ENCODE results near the gene PPP3CA.
"Not testable (repeated sequence)": the region's sequence is repeated elsewhere in the genome, so short reads cannot be mapped to it uniquely, and the experiment has no call there.

PPP3CA gene

DNA sequence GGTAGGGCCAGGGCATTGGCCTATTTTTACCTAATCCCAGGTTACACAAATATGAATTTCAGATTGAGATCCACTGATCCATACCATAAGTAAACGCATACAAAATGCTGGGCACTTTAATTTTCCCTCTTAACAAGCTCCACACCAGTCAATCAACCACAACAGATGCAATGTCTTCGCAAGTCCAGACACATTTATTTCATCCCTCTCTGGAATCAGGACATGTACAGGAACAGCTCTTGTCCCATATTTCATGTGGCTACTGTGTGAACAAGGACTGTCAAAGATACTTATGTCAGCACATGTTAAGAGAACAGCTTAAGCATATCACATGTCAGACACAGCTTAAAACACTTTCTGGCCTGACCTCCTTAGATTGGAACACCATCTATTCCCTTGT is 145.9 kb downstream of the PPP3CA start:
- no peak for DNase-seq

DNA sequence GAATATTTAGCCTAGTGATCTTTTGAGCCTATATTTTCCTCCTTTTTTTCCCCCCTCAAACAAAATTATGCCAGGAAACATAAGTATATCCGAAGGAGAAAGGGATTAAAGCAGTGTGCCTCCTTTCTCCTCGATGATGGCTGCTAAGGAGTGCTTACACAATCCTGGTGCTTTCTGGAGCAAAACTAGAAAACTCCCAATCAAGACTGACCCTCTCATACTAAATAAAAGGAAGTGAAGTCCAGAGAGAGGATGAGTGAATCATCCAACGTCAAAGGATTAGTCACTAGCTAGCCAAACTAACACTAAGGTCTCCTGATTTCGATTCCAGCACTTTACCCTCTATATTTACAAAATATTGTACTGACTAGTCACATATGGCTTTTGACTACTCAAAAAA is 146.8 kb downstream of the PPP3CA start:
- peak; percentile 84 for DNase-seq

DNA sequence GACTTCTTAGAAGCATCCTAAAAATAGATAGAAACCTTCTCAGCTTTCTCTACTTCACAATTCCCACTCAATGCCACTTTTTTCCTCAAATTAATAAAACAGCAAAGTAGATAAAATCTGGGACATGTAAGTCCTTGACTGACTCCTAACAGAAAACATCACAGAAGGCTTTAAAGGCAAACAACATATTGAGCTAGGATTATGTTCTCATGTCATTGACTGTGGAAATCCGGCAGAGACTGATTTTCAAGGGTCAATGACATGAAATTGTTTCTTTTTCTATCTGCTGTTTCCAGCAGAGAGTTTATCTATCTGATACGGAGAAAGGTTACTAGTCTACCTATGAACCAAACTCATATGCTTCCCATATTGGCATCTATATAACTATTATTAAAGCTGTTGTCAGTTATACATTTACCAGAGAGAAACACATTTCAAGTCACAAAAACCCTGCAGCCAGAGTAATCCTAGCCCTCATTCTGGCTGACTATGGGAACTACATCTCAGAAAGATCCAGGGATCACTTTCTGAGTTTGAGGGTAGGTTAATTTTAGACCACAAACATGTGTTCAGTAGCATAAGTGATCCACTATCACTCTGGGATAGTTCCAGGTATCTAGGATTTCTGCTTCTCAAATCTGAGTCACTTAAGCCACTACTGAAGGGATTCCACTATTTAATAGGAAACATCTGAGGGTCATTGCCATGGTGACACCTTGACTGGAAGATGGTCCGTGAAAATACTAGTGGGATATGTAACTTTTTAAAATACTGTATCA is 147.6 kb downstream of the PPP3CA start:
- DNase-seq = peak; percentile 74

DNA sequence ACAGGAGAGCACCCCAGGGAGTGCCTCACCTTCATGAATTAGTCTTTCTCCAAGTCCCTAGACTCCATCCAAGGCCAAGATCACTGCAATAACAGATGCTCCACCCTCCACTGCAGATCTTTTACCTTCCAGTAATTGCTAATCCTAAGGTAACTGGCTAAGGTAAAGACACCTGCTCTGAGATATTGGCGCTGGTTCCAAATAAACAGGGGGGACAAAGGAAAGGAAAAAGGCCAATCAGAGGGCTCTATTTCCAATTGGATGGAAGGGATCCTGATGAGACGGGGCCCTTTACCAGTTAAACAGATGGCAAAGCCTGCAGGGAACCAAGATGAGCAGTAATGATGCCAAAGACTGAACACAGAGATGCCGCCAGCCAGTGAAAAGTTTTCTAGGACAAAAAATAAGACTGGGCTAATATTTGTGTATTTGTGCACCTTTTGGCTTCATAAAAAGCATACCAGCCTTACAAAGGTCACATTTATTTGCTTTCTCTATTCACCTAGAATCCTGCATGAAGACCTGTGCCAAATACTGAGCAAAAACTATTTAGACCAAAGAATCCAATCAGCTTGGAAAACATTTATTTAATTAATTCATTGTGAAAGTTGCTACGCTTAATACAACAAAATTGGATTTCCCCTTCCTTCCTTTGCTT is 148.5 kb downstream of the PPP3CA start:
- no peak for DNase-seq

DNA sequence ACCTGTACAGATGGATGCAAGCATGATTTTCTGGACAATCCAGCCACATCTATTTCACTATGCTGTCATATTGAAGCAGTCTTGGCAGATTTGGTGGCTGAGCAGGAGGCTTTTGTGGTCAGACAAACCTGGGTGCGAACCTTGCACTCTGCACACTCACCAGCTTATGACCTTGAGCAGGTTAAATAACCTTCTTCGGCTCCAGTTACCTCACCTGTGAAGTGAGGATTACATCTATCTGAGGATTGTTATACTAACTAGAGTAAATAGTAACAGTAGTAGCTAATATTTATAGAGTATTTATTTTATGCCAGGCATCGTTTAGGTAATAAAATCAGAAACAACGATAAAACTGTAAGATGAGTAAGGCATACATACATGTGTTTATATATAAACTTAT is 150.0 kb downstream of the PPP3CA start:
- no peak for DNase-seq

DNA sequence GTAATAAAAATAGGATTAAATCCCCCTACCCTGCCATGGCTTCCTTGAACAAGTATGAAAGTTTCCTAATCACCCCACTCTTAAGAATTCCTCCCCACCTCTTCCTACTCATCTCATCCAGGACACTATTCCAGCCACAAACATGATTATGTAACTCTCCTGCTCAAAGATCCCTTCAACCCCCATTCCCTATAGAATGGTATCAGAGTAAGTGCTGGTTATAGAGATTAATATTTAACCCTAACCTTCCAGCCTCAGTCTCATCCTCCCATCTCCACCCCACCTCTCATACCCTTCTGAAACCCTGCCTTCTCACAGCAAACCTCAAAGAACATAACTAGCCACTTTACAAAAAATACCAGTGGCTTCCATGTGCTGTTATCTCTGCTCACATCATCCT is 155.1 kb downstream of the PPP3CA start:
- no peak for DNase-seq

DNA sequence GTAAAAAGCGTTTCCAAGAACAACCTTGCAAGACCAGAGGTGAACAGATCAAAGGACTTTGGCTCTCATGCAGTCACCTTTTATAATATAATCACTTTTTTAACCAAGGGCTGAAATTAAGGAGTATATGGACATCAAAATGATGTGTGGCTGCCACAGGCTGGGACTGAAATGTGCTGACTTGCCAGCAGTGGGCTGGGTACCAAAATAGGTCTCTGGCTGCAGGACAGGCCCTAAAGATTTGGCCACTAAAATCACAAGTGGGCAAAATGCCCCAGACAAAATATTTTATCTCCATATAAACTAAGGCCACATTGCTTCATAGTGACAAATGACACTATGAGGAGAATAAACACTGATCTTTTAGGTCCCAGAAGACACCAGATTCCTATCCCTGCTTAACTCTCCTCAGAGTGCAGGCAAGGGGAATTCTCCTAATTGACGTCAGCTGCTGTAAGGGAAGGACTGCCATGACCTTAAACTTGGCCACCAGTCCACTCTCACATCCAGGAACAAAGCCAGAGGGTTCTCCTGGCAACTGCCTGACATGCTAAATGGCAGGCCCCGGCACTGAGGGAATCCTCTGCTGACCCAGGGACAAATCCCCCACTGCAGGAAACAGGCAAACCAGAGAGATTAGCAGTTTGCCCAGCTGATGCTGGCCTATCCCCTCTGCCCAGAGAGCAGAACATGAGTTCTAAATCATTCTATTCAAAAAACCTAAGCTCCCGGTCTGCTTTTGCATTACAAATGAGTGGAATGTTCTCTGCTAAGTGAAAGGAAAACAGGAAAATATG is 155.8 kb downstream of the PPP3CA start:
- peak; percentile 70 for DNase-seq

DNA sequence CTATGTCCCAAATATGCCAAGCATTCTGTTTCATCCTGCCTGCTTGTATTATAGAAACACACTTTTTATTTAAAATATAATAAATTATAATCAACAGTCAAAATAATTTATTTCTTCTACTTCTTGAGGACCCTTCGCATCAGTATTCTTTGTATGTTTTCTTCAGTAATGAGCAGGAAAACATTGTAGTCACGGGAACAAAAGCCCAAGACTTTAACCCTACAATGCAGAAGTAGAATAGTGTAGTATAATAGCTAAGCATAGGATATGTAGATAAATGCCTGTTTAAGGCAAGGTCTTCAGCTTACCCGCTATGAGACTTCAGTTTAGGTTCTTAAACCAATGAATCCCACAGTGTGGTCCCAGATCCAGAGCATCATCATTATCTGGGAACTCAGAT is 156.6 kb downstream of the PPP3CA start:
- no peak for DNase-seq

DNA sequence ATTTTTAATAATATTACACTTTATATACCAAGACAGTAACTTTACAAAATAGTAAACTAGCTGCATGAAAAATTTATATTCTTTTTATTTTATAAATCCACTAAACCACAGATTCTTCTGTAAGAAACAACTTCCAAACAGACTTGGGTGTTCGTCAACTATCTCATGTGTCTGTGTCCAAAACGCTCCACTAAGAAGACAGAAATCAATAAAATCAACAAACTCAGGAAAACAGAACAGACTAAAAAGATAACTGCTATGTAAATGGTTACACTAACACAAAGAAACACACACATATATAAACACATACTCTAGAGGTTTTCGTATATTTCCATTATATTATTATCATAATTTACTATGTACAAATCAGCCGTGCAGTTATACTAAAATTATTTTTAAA is 158.4 kb downstream of the PPP3CA start:
- no peak for DNase-seq

DNA sequence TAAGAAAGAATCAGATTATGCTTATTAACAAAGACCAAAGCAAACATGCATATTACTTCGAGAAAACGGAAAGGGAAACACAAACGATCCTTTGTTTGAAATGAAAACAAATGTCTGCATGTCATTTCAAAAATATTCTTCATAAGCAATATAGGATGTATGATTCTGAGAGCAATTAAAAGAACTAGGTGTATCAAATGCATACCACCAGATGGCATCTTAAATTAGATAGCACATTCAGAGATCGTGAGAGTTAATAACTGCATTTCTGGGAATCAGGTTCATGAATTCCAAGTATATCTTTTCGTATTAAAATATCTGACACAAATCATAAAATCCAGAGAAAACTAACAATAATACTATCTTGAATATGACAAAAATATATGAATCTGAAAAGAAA is 159.5 kb downstream of the PPP3CA start:
- no peak for DNase-seq

DNA sequence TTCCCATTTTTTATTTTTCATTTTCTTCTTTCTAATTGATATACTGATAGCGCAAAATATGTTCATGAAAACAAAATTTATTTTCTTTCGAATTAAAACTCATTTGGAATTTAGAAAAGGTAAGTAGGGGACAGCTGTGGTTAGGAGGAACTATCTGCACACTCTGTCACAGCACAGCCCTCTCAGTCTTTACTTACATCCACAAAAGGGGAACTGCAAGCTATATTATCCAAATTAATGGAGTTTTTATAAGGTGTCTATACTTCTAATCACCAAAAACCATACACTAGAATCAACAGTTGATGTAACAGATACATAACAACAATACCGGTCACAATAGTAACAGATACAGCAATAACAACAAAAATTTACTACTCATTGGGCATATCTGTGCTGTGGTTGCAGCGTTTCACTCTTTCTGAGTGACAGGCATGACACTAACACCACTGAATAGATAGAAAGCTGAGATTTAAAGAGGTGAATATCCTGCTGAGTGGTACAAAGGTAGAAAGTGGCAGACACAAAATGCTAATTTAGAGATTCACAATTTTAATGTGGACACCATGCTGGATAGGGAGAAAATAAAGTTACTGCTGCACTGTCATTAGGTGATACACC is 160.7 kb downstream of the PPP3CA start:
- no peak for DNase-seq

DNA sequence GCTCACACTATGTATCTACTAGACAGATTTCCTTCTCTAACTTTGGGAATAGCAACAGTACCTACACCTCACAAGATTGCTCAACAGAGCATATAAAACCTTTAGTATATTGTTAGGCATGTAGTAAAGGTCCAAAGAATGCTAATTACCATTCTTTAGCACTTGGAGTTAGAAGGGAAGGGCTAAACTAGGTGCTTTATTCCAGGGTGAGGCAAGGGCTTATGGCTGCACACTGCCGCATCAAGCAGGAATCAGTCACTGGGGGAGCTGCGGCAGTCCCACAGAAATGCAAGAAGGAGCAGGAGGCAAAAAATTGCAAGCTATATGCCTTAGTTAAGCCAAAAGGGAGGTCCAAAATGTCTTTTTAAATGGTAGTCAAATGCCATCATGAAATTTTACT is 162.7 kb downstream of the PPP3CA start:
- DNase-seq = no peak

DNA sequence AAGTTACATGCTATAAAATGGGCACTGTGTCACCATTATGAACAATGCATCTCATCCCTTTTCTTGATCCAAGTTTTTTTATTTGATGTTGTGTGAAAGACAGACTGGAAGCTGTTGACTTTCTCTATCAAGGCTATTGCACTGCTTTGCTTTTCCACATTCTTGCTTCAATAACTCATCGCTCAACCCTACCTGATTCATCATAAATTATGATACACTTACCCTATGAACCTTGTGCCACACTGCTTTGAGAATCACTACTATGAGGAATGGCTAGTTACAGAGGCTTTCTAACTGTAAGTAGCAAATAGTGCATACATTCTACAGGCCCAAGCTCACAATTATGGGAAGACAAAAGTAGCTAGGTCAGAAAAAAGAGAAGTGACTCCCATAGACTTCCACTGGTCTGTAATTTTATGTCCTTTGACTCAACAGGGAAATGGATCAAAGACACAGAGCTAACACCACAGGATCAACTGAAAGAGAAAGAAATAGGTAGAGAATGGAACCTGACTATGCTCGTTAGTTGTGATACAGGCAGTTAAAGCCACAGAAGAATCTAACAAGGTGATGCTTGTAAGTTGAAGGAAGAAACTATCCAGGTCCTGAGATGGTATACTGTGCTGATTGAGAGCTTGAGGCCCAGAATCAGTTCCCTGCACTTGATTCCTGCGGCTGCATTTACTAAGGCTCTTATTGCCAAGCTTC is 163.5 kb downstream of the PPP3CA start:
- peak; percentile 37 for DNase-seq

DNA sequence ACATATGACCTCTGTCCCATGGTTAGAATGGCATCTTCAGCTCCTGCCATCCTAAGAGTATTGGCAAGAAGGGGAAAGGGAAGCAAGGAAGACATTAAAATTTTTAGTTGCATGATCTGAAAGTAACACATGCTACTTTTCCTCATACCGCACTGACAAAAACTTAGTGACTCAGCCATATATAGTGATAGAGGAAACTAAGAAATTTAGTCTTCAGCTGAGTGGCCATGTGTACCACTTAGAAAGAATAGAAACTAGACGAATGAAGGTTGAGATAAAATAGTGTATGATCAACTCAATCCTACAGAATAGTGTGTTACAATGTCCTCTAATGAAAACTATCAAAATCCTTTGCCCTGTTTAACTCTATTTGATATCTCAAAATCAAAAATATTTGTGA is 164.1 kb downstream of the PPP3CA start:
- DNase-seq = no peak

DNA sequence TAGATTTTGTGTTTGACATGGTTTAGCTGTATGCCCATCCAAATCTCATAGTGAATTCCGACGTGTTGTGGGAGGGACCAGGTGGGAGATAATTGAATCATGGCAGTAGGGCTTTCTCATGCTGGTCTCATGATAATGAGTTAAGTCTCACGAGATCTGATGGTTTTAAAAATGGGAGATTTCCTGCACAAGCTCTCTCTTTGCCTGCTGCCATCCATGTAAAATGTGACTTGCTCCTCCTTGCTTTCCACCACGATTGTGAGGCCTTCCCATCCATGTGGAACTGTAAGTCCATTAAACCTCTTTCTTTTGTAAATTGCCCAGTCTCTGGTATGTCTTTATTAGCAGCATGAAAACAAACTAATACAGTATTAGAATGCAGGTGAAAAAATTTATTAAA is 164.6 kb downstream of the PPP3CA start:
- not testable (repeated sequence) for DNase-seq

DNA sequence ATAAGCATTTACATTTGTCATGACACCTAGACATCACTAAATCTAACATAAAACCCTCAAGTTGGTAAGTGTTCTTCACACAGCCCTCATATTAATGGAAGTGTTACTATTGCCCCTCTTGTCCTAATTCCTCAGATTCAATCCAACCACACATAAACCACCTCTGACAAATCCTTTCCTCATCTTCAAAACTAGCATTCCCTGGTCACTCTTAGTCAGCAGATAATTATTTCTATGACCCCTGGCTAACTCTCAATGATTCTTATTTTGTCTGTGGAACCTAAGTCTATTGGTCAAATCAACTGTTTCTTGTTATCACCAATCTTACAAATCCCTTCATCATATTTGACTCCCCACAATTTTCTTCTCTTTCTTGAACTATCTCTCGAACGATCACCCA is 168.6 kb downstream of the PPP3CA start:
- DNase-seq = peak; percentile 70

DNA sequence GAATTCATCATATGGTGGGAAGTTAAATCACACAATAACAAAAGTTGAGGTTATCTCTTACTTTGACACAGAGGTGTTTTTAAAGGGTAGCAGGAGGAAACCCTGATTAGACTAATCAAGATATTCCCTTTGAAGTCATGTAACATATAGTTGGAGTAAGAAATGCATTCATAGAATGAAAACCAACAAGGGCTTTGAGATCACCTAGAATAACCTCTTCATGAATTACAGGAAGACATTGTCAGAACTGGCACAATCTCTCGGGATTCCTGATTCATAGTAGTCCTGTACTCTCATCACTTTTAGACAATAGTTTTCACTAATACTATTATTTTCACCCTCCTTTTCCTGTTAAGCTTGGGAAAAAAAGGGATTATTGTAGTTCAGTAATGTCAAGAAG is 170.2 kb downstream of the PPP3CA start:
- DNase-seq = no peak

DNA sequence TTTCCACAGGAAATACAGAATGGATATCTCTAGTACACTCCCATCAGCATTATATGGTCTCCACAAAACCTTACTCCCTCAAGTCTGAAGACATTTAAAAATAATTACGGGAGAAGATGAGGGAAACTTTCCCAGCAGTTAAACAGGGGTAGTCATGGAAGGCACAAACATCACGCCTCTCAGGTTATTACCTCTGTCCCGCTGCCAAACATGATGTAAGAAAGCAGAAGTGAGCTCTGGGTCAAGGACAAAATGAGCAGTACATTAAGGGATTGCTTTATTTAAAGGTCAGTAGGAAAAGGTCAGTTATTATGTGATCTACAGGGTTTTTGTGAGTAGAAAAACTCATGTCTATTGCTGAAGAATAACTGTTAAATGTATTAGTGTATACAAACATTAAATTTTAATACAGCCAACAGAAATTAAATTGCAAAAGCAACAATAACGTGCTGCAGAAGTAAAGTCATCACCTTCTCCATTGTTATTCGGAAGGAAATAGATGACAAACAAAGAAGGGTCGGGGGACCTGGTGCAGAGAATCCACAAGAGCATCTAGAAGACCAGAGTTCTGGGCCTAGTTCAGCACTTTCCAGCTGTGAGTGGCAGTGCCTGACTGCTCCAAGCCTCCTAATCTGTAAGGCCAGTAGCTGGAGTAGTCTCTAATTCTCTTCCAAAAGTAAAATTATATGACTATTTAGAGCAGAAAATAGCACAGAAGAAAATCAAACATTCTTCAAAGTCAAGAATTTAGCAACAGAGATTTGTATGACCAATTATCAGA is 171.2 kb downstream of the PPP3CA start:
- DNase-seq = no peak

DNA sequence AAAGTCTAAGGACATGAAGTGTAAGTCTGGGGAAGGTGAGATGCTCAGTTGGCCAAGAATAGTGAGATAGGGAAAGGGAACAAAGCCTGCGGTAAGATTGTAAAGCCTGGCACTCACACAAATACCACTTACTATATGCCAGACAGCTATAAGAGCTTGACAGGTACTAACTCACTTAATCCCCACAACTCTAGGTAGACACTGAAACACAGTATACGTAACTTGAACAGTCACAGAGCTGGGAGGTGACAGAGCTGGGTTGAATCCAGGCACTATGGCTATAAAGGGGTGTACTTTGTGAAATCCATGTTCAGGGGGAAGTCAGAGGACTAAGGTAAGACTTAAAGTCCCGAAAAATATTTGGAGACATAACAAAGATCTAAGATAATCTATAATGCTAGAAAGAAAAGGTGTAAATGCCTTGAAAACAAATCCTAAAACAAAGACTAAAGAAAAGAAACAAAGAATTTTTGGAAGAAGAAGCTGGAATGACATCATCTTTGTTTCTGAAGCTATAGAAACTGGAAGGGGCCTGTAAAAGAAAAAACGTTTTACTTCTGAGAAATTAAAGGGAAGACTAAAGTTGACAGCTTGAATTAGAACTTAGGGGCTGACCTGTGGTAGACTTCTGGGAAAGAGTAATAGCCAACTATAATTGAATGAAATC is 172.5 kb downstream of the PPP3CA start:
- DNase-seq = no peak

DNA sequence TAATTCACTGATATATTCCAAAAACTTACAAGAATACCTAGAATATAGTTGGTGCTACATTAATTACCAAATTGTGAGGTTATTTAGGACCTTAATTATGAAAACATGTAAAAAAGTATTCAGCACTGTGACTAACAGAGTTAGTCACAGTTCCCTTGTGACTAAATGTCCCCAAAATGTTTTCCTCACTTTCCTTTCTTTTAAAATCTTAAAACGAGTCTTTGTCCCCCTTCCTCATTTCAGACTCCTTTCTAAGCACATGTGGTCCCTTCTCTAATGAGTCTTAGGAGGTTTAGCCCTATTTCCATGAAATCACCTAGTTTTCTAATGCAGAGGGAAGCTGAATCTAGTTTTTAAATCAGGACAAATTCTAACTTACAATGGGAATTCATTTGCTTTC is 175.0 kb downstream of the PPP3CA start:
- no peak for DNase-seq

DNA sequence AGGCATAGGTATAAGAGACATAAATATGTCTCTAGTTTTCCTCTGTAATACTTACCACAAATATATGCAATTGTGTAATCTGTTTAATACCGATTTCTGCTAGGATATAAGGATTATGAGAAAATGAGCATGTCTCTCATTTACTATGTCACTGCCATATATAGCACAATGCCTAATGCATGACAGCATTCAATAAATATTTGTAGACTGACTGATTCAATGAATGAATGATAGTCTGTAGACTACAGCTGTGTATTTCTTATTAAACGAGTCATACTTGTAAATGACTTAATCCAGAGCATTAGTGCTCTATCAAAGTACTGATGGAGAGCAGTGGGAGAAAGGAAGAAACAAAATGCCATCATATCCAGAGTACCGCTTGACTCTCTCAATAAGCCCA is 175.6 kb downstream of the PPP3CA start:
- DNase-seq = peak; percentile 63
